GM08714 (cell line): ENCODE data around the gene ABCA1.
"Not testable (repeated sequence)": the region's sequence is repeated elsewhere in the genome, so short reads cannot be mapped to it uniquely, and the experiment has no call there.

Experiments used
- H3K4me3 ChIP-seq: fragments of 200-500 bp; sonication (Bioruptor generic); 2 replicates; pipeline ENCODE4 v1.5.1; 2014; ENCODE audit warnings: mild to moderate bottlenecking, low read length, inconsistent platforms
- ZNF274 ChIP-seq: IDR thresholded peaks from 2 replicates; pipeline ENCODE4 v1.6.1; 2012; ENCODE audit warnings: mild to moderate bottlenecking, low read depth, low read length

The ABCA1 gene, protein sequence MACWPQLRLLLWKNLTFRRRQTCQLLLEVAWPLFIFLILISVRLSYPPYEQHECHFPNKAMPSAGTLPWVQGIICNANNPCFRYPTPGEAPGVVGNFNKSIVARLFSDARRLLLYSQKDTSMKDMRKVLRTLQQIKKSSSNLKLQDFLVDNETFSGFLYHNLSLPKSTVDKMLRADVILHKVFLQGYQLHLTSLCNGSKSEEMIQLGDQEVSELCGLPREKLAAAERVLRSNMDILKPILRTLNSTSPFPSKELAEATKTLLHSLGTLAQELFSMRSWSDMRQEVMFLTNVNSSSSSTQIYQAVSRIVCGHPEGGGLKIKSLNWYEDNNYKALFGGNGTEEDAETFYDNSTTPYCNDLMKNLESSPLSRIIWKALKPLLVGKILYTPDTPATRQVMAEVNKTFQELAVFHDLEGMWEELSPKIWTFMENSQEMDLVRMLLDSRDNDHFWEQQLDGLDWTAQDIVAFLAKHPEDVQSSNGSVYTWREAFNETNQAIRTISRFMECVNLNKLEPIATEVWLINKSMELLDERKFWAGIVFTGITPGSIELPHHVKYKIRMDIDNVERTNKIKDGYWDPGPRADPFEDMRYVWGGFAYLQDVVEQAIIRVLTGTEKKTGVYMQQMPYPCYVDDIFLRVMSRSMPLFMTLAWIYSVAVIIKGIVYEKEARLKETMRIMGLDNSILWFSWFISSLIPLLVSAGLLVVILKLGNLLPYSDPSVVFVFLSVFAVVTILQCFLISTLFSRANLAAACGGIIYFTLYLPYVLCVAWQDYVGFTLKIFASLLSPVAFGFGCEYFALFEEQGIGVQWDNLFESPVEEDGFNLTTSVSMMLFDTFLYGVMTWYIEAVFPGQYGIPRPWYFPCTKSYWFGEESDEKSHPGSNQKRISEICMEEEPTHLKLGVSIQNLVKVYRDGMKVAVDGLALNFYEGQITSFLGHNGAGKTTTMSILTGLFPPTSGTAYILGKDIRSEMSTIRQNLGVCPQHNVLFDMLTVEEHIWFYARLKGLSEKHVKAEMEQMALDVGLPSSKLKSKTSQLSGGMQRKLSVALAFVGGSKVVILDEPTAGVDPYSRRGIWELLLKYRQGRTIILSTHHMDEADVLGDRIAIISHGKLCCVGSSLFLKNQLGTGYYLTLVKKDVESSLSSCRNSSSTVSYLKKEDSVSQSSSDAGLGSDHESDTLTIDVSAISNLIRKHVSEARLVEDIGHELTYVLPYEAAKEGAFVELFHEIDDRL (N-terminal part only)

DNA sequence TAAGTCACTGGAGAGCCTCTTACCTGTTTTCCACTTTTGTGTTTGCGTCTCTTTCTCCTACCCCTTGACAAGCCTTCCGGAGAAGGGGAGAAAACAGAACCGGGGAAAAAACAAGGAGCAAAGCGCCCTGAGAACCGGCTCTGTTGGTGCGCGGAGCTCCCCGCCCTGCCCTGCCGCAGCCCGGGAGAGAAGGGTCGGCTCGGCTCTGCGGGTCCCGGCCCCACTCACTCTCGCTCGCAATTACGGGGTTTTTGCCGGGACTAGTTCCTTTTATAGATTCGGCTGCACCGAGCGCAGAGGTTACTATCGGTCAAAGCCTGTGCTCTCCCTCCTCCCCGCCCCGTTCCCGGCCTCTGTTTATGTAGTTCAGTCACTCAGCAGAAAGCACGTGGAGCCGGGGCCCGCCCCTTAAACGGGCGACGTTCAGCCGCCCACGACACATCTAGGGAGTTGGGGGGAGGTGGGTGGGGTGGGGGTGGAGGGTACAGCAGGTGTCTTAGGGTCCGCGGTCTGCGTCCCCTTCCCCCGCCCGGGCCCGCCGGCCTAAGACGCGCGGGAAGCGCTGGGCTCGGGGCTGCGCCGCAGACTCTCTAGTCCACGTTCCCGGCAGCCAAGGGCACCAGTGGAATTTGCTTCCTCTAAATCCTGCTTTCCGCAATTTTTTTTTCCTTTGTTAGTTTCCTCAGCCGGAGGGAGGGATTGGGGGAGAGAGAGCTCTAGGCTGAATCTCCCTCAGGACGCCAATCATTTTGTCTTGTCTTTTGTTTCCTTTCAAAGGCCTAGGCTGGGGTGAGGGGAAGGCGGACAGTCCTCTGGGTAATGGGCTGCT is at the start of gene ABCA1:
Gene ABCA1 (minus strand): TSS at position 244 of the 829 bp plus-strand sequence. CDS start 24,476 bp downstream, outside the sequence.
- no peak for TF ChIP-seq ZNF274
- peak within 1 kb of the TSS; percentile 42; the same call in 1 of the 2 replicates for H3K4me3 ChIP-seq

DNA sequence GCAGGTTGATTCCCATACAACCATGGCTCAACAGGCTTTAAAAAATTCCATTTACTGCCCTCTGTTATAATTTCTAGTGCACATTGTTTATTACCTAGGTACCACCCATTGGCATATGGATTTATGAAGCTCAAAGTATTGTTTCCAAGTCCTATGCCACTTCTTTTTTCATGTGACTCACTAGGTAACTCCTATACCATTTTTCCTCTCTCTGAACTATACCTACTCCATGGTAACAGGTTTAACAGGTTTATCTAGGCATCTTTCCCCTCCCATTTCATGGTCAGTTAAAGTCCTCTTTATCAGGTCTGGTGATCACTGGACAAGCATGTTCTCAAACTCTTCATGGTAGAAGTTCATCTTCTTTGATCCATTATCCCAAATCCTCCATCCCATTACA is 49.6 kb upstream of the ABCA1 start:
- TF ChIP-seq ZNF274 = no peak
- H3K4me3 ChIP-seq = no peak overlapping the region

GRCh38 chr9:104977168-104977567 is 49.2 kb upstream of the ABCA1 start:
- TF ChIP-seq ZNF274 = no peak
- H3K4me3 ChIP-seq = no peak overlapping the region

GRCh38 chr9:104975966-104976595 is 48.1 kb upstream of the ABCA1 start:
- not testable (repeated sequence) for H3K4me3 ChIP-seq

DNA sequence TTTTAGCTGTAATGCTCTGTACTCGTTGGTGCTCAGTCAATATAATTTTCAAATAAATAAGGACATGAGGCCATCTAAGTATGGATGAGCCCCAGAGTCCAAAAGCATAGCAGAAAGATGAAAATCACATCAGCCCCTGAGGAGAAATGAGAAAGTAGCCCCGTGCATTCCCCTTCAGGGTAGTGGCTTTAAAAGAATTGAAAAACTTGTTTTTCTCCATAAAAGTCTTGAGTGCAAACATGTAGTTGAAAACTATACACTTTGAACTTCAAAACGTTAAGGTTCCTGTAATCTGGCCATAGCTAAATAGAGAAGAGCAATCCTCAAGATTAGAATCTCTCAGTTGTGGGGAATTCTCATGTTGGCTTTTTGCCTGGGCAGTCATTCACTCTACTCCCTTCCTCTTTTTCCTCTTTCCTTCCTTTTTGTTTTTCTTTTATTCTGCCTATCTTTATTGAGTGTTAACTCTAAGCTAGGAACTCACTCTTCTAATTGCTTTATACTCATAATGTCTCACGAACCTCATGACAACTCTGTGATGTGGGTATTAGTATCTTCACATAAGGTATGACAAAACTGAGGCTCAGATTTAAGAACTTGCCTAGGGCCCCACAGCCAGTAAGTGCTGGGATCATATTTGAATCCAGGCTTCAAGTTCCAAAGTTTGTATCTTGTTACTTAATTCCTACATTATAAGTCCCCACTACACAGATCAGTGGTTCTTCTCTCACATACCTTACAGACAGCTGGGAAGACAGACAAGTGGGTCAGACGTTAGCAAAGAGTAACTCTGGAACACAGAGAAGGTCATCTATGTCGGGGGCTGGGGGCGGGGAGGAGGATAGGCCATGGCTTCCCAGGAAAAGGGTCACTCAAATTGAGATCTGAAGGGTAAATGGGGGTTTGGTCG is 46.4 kb upstream of the ABCA1 start:
- H3K4me3 ChIP-seq = no peak overlapping the region

DNA sequence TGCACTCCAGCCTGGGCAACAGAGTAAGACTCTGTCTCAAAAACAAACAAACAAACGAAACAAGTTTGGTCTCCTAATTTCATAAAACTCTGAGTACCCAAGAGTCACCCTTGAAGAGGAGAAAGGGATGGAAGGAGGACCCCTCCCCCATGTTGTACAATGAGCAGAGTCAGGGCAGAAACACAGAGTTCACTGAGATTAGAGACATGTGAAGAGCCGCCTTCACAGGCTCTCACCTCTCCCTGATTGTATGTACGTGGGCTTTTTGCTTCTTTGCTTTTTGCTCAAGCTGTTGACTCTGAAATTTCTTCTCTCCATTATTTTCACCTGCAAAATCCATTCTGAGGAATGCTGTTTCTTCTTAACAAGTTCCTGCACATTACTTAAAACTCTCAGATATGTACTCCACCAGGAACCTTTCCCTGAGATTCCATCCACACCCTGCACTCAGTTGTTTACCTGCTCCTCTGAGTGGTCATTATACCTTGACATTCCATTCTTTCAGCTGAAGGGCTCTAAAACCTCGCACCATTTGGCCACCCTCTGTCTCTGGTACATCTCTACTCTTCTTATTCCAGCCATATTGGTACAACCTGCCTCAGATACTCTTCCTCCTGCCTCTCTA is 44.4 kb upstream of the ABCA1 start:
- no peak overlapping the region for H3K4me3 ChIP-seq
- no peak for TF ChIP-seq ZNF274

More for the DNA sequence above, 46.4 kb upstream of the ABCA1 start:
- TF ChIP-seq ZNF274 = no peak

GRCh38 chr9:104971511-104971910 is 43.6 kb upstream of the ABCA1 start:
- H3K4me3 ChIP-seq = no peak overlapping the region
- TF ChIP-seq ZNF274 = no peak

DNA sequence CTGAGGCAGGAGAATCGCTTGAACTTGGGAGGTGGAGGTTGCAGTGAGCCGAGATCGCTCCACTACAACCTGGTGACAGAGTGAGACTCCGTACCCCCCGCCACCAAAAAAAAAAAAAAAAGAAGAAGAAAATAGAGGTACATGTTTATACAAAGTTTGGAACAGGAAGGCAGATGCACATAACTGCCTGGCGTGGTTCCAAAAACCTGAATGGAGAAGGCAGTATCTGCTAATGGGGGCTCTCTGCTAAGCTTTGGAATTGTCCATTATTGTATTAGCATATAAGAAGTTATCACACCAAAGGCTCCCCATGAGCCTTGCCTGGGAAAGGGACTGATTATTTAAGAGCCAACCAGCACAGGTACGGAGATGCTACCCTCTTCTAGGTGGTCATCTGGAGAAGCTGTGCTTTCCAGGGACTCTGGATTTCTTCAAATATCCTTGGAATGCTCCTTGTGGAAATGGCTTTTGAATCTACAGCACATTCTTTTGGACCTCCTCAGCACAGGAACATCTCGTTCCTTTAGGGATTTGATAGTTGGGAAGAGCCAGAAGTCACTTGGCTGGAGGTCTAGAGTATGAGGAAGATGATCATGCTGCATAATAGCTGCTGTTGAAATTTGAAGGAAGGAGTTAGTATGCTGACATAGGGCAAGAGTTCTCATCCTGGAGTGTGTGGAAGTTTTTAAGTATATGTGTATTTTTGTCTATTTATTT is 42.5 kb upstream of the ABCA1 start:
- TF ChIP-seq ZNF274 = no peak
- H3K4me3 ChIP-seq = no peak overlapping the region

- no peak overlapping the region for H3K4me3 ChIP-seq
Measured at GRCh38 chr9:104969116-104969515, 41.2 kb upstream of the ABCA1 start.

GRCh38 chr9:104968025-104968982 is 40.3 kb upstream of the ABCA1 start:
- peak overlapping the region; percentile 44; the same call in 1 of the 2 replicates for H3K4me3 ChIP-seq
- TF ChIP-seq ZNF274 = no peak

More at GRCh38 chr9:104969116-104969515, 41.2 kb upstream of the ABCA1 start:
- TF ChIP-seq ZNF274 = no peak
